GDM1 (cell line): ENCODE results near the gene RASAL2.
A peak's percentile ranks its signal among the peaks of the same experiment; 100 is the strongest.
"Not testable (repeated sequence)": the region's sequence is repeated elsewhere in the genome, so short reads cannot be mapped to it uniquely, and the experiment has no call there.

Experiments
- DNase-seq: peaks from one replicate; lab custom pipeline; 2025; lab: John Stamatoyannopoulos, UW

Gene RASAL2

GRCh38 chr1:178071811-178072210 lies 22.1 kb upstream of the RASAL2 start:
- DNase-seq, result no peak

GRCh38 chr1:178072326-178072725 lies 21.6 kb upstream of the RASAL2 start:
- no peak for DNase-seq

GRCh38 chr1:178075333-178075732 lies 18.6 kb upstream of the RASAL2 start:
- DNase-seq, result no peak

- DNase-seq, result no peak
These were observed 17.3 kb upstream of the RASAL2 start for GRCh38 chr1:178076607-178077006.

GRCh38 chr1:178077917-178078316 lies 16.0 kb upstream of the RASAL2 start:
- DNase-seq, result no peak

- DNase-seq, result no peak
These were observed 7.6 kb upstream of the RASAL2 start for GRCh38 chr1:178086294-178086693.

- peak; percentile 53 for DNase-seq
These were observed 7.1 kb upstream of the RASAL2 start for GRCh38 chr1:178086766-178087165.

- no peak for DNase-seq
These were observed 5.3 kb upstream of the RASAL2 start for GRCh38 chr1:178088651-178089050.

- DNase-seq, result not testable (repeated sequence)
These were observed 2.5 kb upstream of the RASAL2 start for GRCh38 chr1:178091454-178091853.

GRCh38 chr1:178091986-178092745 lies 1.7 kb upstream of the RASAL2 start:
- DNase-seq, result no peak

GRCh38 chr1:178092878-178093493 lies 918 bp upstream of the RASAL2 start:
- DNase-seq, result no peak

- DNase-seq, result peak; percentile 89
These were observed 382 bp upstream of the RASAL2 start for GRCh38 chr1:178093494-178093950.

- no peak for DNase-seq
These were observed 1.1 kb downstream of the RASAL2 start for GRCh38 chr1:178094739-178095645.

- no peak for DNase-seq
These were observed 2.5 kb downstream of the RASAL2 start for GRCh38 chr1:178096421-178096820.

- DNase-seq, result no peak
These were observed 4.4 kb downstream of the RASAL2 start for GRCh38 chr1:178098262-178098661.

GRCh38 chr1:178101266-178101630 lies 7.3 kb downstream of the RASAL2 start:
- DNase-seq, result no peak

- DNase-seq, result no peak
These were observed 7.8 kb downstream of the RASAL2 start for GRCh38 chr1:178101654-178102053.

- DNase-seq, result no peak
These were observed 8.3 kb downstream of the RASAL2 start for GRCh38 chr1:178102218-178102617.

GRCh38 chr1:178107823-178108222 lies 13.9 kb downstream of the RASAL2 start:
- no peak for DNase-seq

GRCh38 chr1:178109348-178110143 lies 15.6 kb downstream of the RASAL2 start:
- no peak for DNase-seq

GRCh38 chr1:178115260-178115659 lies 21.4 kb downstream of the RASAL2 start:
- no peak for DNase-seq

GRCh38 chr1:178118524-178118923 lies 24.6 kb downstream of the RASAL2 start:
- DNase-seq, result no peak
